MCF 10A (cell line): ENCODE data around the gene PTPRM. TPM values are rescaled to one million over a fixed set of nuclear protein-coding genes. Genes with fewer than 3 reads are reported as not detected.
A peak's percentile ranks its signal among the peaks of the same experiment; 100 is the strongest.

Experiments used
- BruUV-seq: library from RNA; stranded (reverse); fragments of 400-500 nt; replicated peaks from 2 replicates; lab custom pipeline; 2021; lab: Mats Ljungman, UMichigan
- CTCF ChIA-PET: fragments of 300-600 bp; sonication (Branson Sonifier 250); formaldehyde crosslinking; extraction: SDS; loops from one replicate; lab custom pipeline; 2021; ENCODE audit warnings: antibody characterized with exemption, inconsistent platforms; lab: Yijun Ruan, JAX
- POLR2A ChIA-PET: fragments of 300-600, 350-650 bp; sonication (Branson Sonifier 250); formaldehyde crosslinking; extraction: SDS; loops from one replicate; lab custom pipeline; 2020; ENCODE audit warnings: antibody characterized with exemption, inconsistent platforms; lab: Yijun Ruan, JAX
- DNase-seq: peaks from one replicate; pipeline ENCODE4 v3.0.0-alpha.2; 2018; ENCODE audit not compliant: unreplicated experiment
- H3K27ac Mint-ChIP-seq: one replicate; pipeline ENCODE4 v1.8.0; 2022; ENCODE audit warnings: mild to moderate bottlenecking, low read depth, mixed read lengths; ENCODE audit not compliant: unreplicated experiment
- H3K27me3 Mint-ChIP-seq: one replicate; pipeline ENCODE4 v1.8.0; 2022; ENCODE audit warnings: mixed read lengths; ENCODE audit not compliant: insufficient read depth, unreplicated experiment
- H3K36me3 Mint-ChIP-seq: one replicate; pipeline ENCODE4 v1.8.0; 2022; ENCODE audit warnings: mild to moderate bottlenecking, moderate library complexity, mixed read lengths; ENCODE audit not compliant: insufficient read depth, unreplicated experiment
- H3K4me1 Mint-ChIP-seq: one replicate; pipeline ENCODE4 v1.8.0; 2022; ENCODE audit warnings: mixed read lengths; ENCODE audit not compliant: insufficient read depth, unreplicated experiment
- H3K4me3 Mint-ChIP-seq: one replicate; pipeline ENCODE4 v1.8.0; 2022; ENCODE audit warnings: mild to moderate bottlenecking, moderate library complexity, mixed read lengths; ENCODE audit not compliant: unreplicated experiment
- H3K9me3 Mint-ChIP-seq: one replicate; pipeline ENCODE4 v1.8.0; 2022; ENCODE audit warnings: mixed read lengths; ENCODE audit not compliant: unreplicated experiment
- CTCF ChIP-seq: fragments of 200-600 bp; IDR thresholded peaks from one replicate; pipeline ENCODE4 v1.8.0; 2022; ENCODE audit warnings: antibody characterized with exemption, mild to moderate bottlenecking; ENCODE audit not compliant: unreplicated experiment
- intact Hi-C: fragments of 100-400 bp; cut with micrococcal nuclease; formaldehyde crosslinking; loops from 2 replicates; pipeline ENCODE4 v1.14.1; 2022
- total RNA-seq: library from RNA; stranded (reverse); gene quantifications from 2 replicates; pipeline ENCODE4 v1.2.3, GENCODE V29; 2022

Gene PTPRM
- total RNA-seq, 1 experiment from 2014 or later, result 82.8 TPM

- Mint-ChIP-seq H3K27me3 (no peaks in the 10 kb centered on the region), H3K27ac (peak overlapping the region; percentile 96), H3K4me3 (peak overlapping the region; percentile 62), H3K36me3 (peaks cover 5% of the 10 kb centered on the region), H3K9me3 (peaks cover 14% of the 10 kb centered on the region), H3K4me1 (peaks cover 38% of the 10 kb centered on the region)
- POLR2A ChIA-PET, result interaction anchor here (0.7 to 3.6 kb wide), 26 partner anchors 9 to 599 kb away, joined by 3 to 19 read pairs (median 4); partner anchors contain the start of gene PTPRM
- DNase-seq, result peak; percentile 91
- CTCF ChIA-PET, result interaction anchor here (0.6 to 3.7 kb wide), 7 partner anchors 14 to 166 kb away, joined by 3 to 25 read pairs (median 6); no protein-coding TSS in a partner anchor
- BruUV-seq, result TSS peak; percentile 62
- intact Hi-C loops, result loop anchor here (2.0 to 10.0 kb wide), 8 partner anchors 50 to 600 kb away; partner anchors contain the start of gene PTPRM
- TF ChIP-seq CTCF, result no peak
These were observed 304.7 kb downstream of the PTPRM start for GRCh38 chr18:7871560-7872456.

- Mint-ChIP-seq H3K9me3 (peaks cover 6% of the 10 kb centered on the region), H3K4me3 (peak overlapping the region; percentile 62), H3K4me1 (peaks cover 38% of the 10 kb centered on the region), H3K27ac (peak overlapping the region; percentile 96), H3K27me3 (no peaks in the 10 kb centered on the region), H3K36me3 (peaks cover 5% of the 10 kb centered on the region)
- BruUV-seq, result no TSS peak
- intact Hi-C loops, result loop anchor here (2.0 to 10.0 kb wide), 7 partner anchors 50 to 600 kb away; partner anchors contain the start of gene PTPRM
- peak; percentile 89 for DNase-seq
- peak; percentile 15 for TF ChIP-seq CTCF
- ChIA-PET CTCF (interaction anchor here (0.6 to 3.2 kb wide), 7 partner anchors 36 to 600 kb away, joined by 3 to 25 read pairs (median 6); no protein-coding TSS in a partner anchor), POLR2A (interaction anchor here (0.7 to 3.6 kb wide), 19 partner anchors 10 to 787 kb away, joined by 3 to 19 read pairs (median 5); no protein-coding TSS in a partner anchor)
These were observed 305.5 kb downstream of the PTPRM start for GRCh38 chr18:7872569-7872968.

GRCh38 chr18:7873316-7873715 lies 306.2 kb downstream of the PTPRM start:
- Mint-ChIP-seq H3K4me3 (peak overlapping the region; percentile 62), H3K36me3 (peaks cover 5% of the 10 kb centered on the region), H3K27ac (peak overlapping the region; percentile 96), H3K4me1 (peaks cover 46% of the 10 kb centered on the region), H3K9me3 (no peaks in the 10 kb centered on the region), H3K27me3 (no peaks in the 10 kb centered on the region)
- no peak for TF ChIP-seq CTCF
- BruUV-seq, result no TSS peak
- intact Hi-C loops, result loop anchor here (2.0 to 10.0 kb wide), 7 partner anchors 49 to 601 kb away; partner anchors contain the start of gene PTPRM
- ChIA-PET CTCF (interaction anchor here (0.6 to 2.9 kb wide), 10 partner anchors 17 to 601 kb away, joined by 3 to 11 read pairs (median 3); no protein-coding TSS in a partner anchor), POLR2A (interaction anchor here (0.7 to 3.6 kb wide), 20 partner anchors 9 to 786 kb away, joined by 3 to 19 read pairs (median 4); partner anchors contain the start of gene PTPRM)
- no peak for DNase-seq
